KBM-7 (cell line): Measurements from ENCODE around the gene TFPT.

ENCODE experiments used
- DNase-seq: peaks from one replicate; pipeline ENCODE4 v3.0.0-alpha.2; 2015
- in situ Hi-C: fragments of 300-500 bp; cut with MboI; formaldehyde crosslinking; loops from 2 replicates; pipeline ENCODE4 v1.14.3; 2020; ENCODE audit warnings: low sequenced_read_pairs, low pct_unique_long_range_greater_than_20kb, mixed read lengths

The TFPT gene

GRCh38 chr19:54151362-54152035, 36.0 kb upstream of the TFPT start:
- no peak for DNase-seq
- in situ Hi-C loops, result no loop called here

- in situ Hi-C loops, result no loop called here
- no peak for DNase-seq
These were observed 33.8 kb upstream of the TFPT start for GRCh38 chr19:54149021-54149812.

GRCh38 chr19:54148158-54148557, 32.7 kb upstream of the TFPT start:
- no peak for DNase-seq
- in situ Hi-C loops, result no loop called here

GRCh38 chr19:54147676-54148075, 32.2 kb upstream of the TFPT start:
- no peak for DNase-seq
- in situ Hi-C loops, result no loop called here

- in situ Hi-C loops, result no loop called here
- no peak for DNase-seq
These were observed 30.2 kb upstream of the TFPT start for GRCh38 chr19:54145541-54146158.

- DNase-seq, result no peak
- in situ Hi-C loops, result no loop called here
These were observed 26.8 kb upstream of the TFPT start for GRCh38 chr19:54142166-54142780.

GRCh38 chr19:54141356-54141755, 25.9 kb upstream of the TFPT start:
- no peak for DNase-seq
- in situ Hi-C loops, result no loop called here

- in situ Hi-C loops, result no loop called here
These were observed 23.2 kb upstream of the TFPT start for GRCh38 chr19:54138489-54139256.

GRCh38 chr19:54137699-54138488, 22.4 kb upstream of the TFPT start, which contains the start of gene CNOT3:
TSS of gene CNOT3 (plus strand) at chr19:54137762. CDS start at chr19:54142979, 5,217 bp downstream.
- DNase-seq, result no peak
- in situ Hi-C loops, result no loop called here

More at GRCh38 chr19:54138489-54139256, 23.2 kb upstream of the TFPT start:
- no peak for DNase-seq

GRCh38 chr19:54136864-54137698, 21.6 kb upstream of the TFPT start:
- DNase-seq, result peak; percentile 100
- in situ Hi-C loops, result no loop called here

GRCh38 chr19:54136086-54136863, 20.8 kb upstream of the TFPT start:
- DNase-seq, result no peak
- in situ Hi-C loops, result no loop called here

GRCh38 chr19:54133957-54134590, 18.6 kb upstream of the TFPT start:
- in situ Hi-C loops, result no loop called here
- no peak for DNase-seq

GRCh38 chr19:54133312-54133956, 18.0 kb upstream of the TFPT start:
- in situ Hi-C loops, result no loop called here
- no peak for DNase-seq

GRCh38 chr19:54129617-54129996, 14.2 kb upstream of the TFPT start:
- no peak for DNase-seq
- in situ Hi-C loops, result no loop called here

GRCh38 chr19:54128796-54129616, 13.5 kb upstream of the TFPT start:
- DNase-seq, result no peak
- in situ Hi-C loops, result no loop called here
